Stomach smooth muscle (tissue), 2 donors: ENCODE measurements around the gene PDE10A.
"Not testable (repeated sequence)": the region's sequence is repeated elsewhere in the genome, so short reads cannot be mapped to it uniquely, and the experiment has no call there.

Experiments
- H3K27ac ChIP-seq: one replicate; pipeline ENCODE4 v1.7.0; 2013; ENCODE audit warnings: mild to moderate bottlenecking, low read length, inconsistent platforms
- H3K27me3 ChIP-seq, 2 donors: one replicate each; pipeline ENCODE4 v1.7.0; 2013; ENCODE audit warnings: low read length in 2 of 2; ENCODE audit not compliant: insufficient read depth in 2 of 2, control insufficient read depth in 1 of 2
- H3K36me3 ChIP-seq, 2 donors: one replicate each; pipeline ENCODE4 v1.7.0; 2013; ENCODE audit warnings: low read length in 2 of 2; ENCODE audit not compliant: control insufficient read depth in 2 of 2, insufficient read depth in 2 of 2
- H3K4me1 ChIP-seq: one replicate; pipeline ENCODE4 v1.7.0; 2013; ENCODE audit warnings: low read length; ENCODE audit not compliant: control insufficient read depth, insufficient read depth
- H3K4me3 ChIP-seq, 2 donors: one replicate each; pipeline ENCODE4 v1.7.0; 2013; ENCODE audit warnings: low read length in 2 of 2
- H3K9ac ChIP-seq, 2 donors: one replicate each; pipeline ENCODE4 v1.7.0; 2013; ENCODE audit warnings: low read length in 2 of 2, mild to moderate bottlenecking in 1 of 2
- H3K9me3 ChIP-seq, 2 donors: one replicate each; pipeline ENCODE4 v1.7.0; 2013; ENCODE audit warnings: low read length in 2 of 2; ENCODE audit not compliant: control insufficient read depth in 2 of 2
- donor health status: healthy.
- donor health status: Pancreatic carcinoma.

PDE10A gene

GRCh38 chr6:165624871-165625639, 38.0 kb downstream of the PDE10A start:
- Histone ChIP-seq H3K27me3 (no peaks in the 10 kb centered on the region), H3K27ac (no peak overlapping the region), H3K4me1 (no peaks in the 10 kb centered on the region), H3K9ac (no peak overlapping the region), H3K4me3 (no peak overlapping the region), H3K9me3 (no peaks in the 10 kb centered on the region), H3K36me3 (no peaks in the 10 kb centered on the region)

DNA sequence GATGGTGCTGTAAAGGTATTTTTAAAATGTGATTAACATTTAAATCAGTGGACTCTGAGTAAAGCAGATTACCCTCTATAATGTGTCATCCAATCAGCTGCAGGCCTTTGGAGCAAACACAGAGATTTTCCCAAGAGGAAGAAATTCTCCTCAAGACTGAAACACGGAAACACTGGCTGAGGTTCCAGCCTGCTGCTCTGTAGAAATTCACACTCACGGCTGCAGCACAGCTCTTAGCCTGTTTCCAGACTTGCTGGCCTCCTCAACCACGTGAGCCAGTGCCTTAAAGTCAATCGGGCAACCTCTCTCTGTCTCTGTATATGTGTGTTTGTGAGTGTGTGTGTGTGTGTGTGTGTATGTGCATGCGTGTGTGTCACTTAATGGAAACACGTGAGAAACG, 41.1 kb downstream of the PDE10A start:
- H3K9me3 ChIP-seq: no peaks in the 10 kb centered on the region
- H3K9ac ChIP-seq: no peak overlapping the region
- no peak overlapping the region for H3K27ac ChIP-seq
- no peak overlapping the region for H3K4me3 ChIP-seq
- no peaks in the 10 kb centered on the region for H3K27me3 ChIP-seq
- no peaks in the 10 kb centered on the region for H3K4me1 ChIP-seq
- no peaks in the 10 kb centered on the region for H3K36me3 ChIP-seq

DNA sequence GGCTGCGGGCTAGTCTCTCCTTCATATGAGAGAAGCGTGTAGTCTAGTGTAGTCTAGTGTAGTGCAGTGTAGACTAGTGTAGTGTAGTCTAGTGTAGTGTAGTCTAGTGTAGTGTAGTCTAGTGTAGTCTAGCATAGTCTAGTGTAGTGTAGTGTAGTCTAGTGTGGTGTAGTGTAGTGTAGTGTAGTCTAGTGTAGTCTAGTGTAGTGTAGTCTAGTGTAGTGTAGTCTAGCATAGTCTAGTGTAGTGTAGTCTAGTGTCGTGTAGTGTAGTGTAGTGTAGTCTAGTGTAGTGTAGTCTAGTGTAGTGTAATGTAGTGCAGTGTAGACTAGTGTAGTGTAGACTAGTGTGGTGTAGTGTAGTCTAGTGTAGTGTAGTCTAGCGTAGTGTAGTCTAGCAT, 44.1 kb downstream of the PDE10A start:
- not testable (repeated sequence) for H3K36me3 ChIP-seq, H3K27me3 ChIP-seq, H3K9me3 ChIP-seq, H3K4me1 ChIP-seq, H3K9ac ChIP-seq, H3K4me3 ChIP-seq, H3K27ac ChIP-seq

DNA sequence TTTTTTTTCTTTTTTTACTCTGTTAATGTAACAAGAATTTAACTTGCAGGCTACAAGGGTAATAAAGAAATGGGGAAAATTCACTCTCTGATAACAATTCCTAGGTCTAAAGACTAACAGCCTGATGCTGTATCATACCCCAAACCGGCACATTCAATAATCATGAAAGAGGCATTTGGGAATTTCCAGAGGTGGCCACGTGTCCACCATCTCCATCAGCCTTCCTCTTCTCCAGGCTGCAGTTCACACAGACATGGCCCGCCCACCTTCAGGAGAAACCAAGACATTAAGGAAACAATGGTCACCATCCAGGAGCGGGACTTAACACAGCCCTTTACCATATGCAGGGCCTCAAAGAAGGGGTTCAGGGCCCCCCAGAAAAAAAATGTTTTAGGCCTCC, 44.8 kb downstream of the PDE10A start:
- no peak overlapping the region for H3K9ac ChIP-seq
- no peaks in the 10 kb centered on the region for H3K27me3 ChIP-seq
- no peak overlapping the region for H3K27ac ChIP-seq
- H3K4me1 ChIP-seq: no peaks in the 10 kb centered on the region
- H3K9me3 ChIP-seq: no peaks in the 10 kb centered on the region
- H3K4me3 ChIP-seq: no peak overlapping the region
- H3K36me3 ChIP-seq: no peaks in the 10 kb centered on the region

DNA sequence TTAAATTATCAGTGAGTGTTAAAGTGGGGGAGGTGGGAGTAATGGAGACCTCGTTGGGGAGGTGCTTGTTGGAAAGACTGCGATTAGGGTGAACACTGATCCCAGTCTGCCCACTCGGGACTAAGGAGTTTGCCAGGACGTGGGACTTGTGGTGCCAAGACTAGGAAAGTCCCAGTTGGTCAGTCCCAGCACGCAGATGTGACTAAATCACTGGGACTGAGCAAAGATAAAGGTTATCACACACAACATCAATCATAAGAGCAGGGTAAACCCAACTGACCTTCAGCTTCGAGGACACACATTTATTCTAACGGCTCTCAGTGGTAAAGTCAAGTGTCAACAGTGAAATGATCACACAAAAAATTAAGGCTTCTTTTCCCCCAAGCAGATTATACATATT, 45.5 kb downstream of the PDE10A start:
- Histone ChIP-seq H3K9me3 (no peaks in the 10 kb centered on the region), H3K4me1 (no peaks in the 10 kb centered on the region), H3K27ac (no peak overlapping the region), H3K4me3 (no peak overlapping the region), H3K36me3 (no peaks in the 10 kb centered on the region), H3K9ac (no peak overlapping the region), H3K27me3 (no peaks in the 10 kb centered on the region)

GRCh38 chr6:165616116-165616515, 46.9 kb downstream of the PDE10A start:
- peak overlapping the region; percentile 20 to 41 for H3K4me3 ChIP-seq
- H3K9ac ChIP-seq: no peak overlapping the region
- H3K4me1 ChIP-seq: no peaks in the 10 kb centered on the region
- H3K27me3 ChIP-seq: no peaks in the 10 kb centered on the region
- no peaks in the 10 kb centered on the region for H3K36me3 ChIP-seq
- no peak overlapping the region for H3K27ac ChIP-seq
- no peaks in the 10 kb centered on the region for H3K9me3 ChIP-seq

- Histone ChIP-seq H3K9ac (no peak overlapping the region), H3K4me3 (peak overlapping the region in 1 of 2 donors; percentile 41), H3K36me3 (no peaks in the 10 kb centered on the region), H3K9me3 (no peaks in the 10 kb centered on the region), H3K4me1 (no peaks in the 10 kb centered on the region), H3K27me3 (no peaks in the 10 kb centered on the region), H3K27ac (no peak overlapping the region)
Measured at GRCh38 chr6:165615636-165616035, 47.4 kb downstream of the PDE10A start.

- H3K9me3 ChIP-seq: no peaks in the 10 kb centered on the region
- H3K27me3 ChIP-seq: no peaks in the 10 kb centered on the region
- no peak overlapping the region for H3K9ac ChIP-seq
- H3K4me3 ChIP-seq: no peak overlapping the region
- no peaks in the 10 kb centered on the region for H3K36me3 ChIP-seq
- H3K27ac ChIP-seq: no peak overlapping the region
- H3K4me1 ChIP-seq: no peaks in the 10 kb centered on the region
Measured at GRCh38 chr6:165611294-165611693, 51.7 kb downstream of the PDE10A start.

- H3K36me3 ChIP-seq, H3K27ac ChIP-seq, H3K9me3 ChIP-seq, H3K9ac ChIP-seq, H3K27me3 ChIP-seq, H3K4me1 ChIP-seq, H3K4me3 ChIP-seq: not testable (repeated sequence)
Measured at GRCh38 chr6:165608577-165608976, 54.5 kb downstream of the PDE10A start.

- H3K9me3 ChIP-seq: no peaks in the 10 kb centered on the region
- H3K4me3 ChIP-seq: no peak overlapping the region
- no peak overlapping the region for H3K27ac ChIP-seq
- H3K27me3 ChIP-seq: no peaks in the 10 kb centered on the region
- no peaks in the 10 kb centered on the region for H3K4me1 ChIP-seq
- H3K36me3 ChIP-seq: no peaks in the 10 kb centered on the region
- H3K9ac ChIP-seq: no peak overlapping the region
Measured at GRCh38 chr6:165606740-165607008, 56.4 kb downstream of the PDE10A start.

DNA sequence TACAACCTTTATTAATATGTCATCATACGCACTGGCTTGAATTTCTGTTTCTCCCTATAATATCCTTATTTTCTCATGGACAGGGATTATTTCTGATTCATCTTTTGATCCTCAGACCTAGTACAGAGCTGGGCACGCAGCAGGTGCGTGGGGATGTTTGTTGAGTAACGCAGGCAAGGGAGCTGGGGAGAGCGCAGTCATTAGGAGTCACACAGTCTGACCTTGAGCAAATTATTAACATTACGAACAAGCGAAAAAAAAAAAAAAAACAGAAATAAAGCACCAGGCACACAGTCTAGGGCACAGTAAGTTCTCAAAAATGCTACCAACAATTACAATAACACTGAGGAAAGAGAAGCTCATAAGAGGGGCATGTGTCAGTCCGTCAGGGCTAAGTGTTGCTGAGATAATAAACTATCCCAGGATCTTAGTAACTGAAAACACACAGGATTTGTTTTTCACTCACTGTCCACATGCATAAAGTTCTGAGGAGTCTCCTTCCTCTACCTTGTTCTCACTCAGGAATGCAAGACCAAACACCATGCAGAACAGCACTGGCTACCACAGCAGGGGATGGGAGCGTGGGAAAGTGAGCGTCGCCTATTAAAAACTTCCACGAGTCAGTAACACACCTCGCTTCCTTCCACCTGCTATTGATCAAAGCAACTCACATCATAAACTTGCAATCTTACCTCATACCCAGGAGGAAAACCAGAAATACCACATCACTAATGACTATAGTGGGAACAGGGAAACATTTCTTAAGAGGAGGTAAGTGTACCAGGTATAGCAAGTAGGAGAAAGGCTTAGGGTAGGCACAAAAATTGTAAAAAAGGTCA, 56.9 kb downstream of the PDE10A start:
- Histone ChIP-seq H3K9me3 (no peaks in the 10 kb centered on the region), H3K27ac (no peak overlapping the region), H3K36me3 (no peaks in the 10 kb centered on the region), H3K4me1 (no peaks in the 10 kb centered on the region), H3K9ac (no peak overlapping the region), H3K27me3 (no peaks in the 10 kb centered on the region), H3K4me3 (no peak overlapping the region)
